ENCODE results near the gene SSBP3. TPM values are rescaled to one million over a fixed set of nuclear protein-coding genes. Genes with fewer than 3 reads are reported as not detected.

SSBP3 gene
- total and polyA plus RNA-seq, 2 of the 13 experiments (the other 11 are each of a cell fraction or from before 2014, with no cell fraction given) = 8.5 to 17.6 TPM

- Histone ChIP-seq H4K20me1 (ENCODE audit: insufficient read depth, low read length) (no peaks in the 10 kb centered on the region), H3K79me2 (ENCODE audit: insufficient read depth, low read length) (peaks cover 8% of the 10 kb centered on the region), H3K4me3 (replicated peaks in 1 of 3; ENCODE audit: insufficient read depth in 1 of 3, low read depth in 2 of 3, low read length in 3 of 3) (no peak overlapping the region), H3K4me1 (ENCODE audit: insufficient read depth, low read length) (peaks cover 47% of the 10 kb centered on the region), H2AFZ (ENCODE audit: low read length) (no peak overlapping the region), H3K9ac (ENCODE audit: insufficient read depth, low read depth, low read length) (no peak overlapping the region), H3K27me3 (ENCODE audit: control insufficient read depth in 1 of 2, insufficient read depth in 2 of 2, low read length in 2 of 2) (no peaks in the 10 kb centered on the region), H3K27ac (ENCODE audit: extremely low read length, insufficient read depth, low read length) (no peak overlapping the region), H3K9me3 (ENCODE audit: low read length) (no peaks in the 10 kb centered on the region), H3K4me2 (ENCODE audit: low read depth, low read length) (no peak overlapping the region), H3K36me3 (replicated peaks in 1 of 2; ENCODE audit: control insufficient read depth in 1 of 2, insufficient read depth in 2 of 2, low read length in 2 of 2) (peaks cover 2 to 11% of the 10 kb centered on the region in 2 experiments; a peak in 3 of 5 replicates)
- DNase-seq (ENCODE audit: low spot score) (no peak), ATAC-seq (no peak), FAIRE-seq (no peak)
- BruUV-seq (replicated peaks) = no TSS peak
- WGBS (ENCODE audit: low lambda C conversion rate) = 100% methylated on average over 5 of the region's 5 CpGs
- CTCF ChIA-PET (ENCODE audit: low intra/inter-chr PET ratio, low total read pairs) = no interaction called here
- intact Hi-C loops (cut with micrococcal nuclease; ENCODE audit: unreplicated experiment) = no loop called here
- TF ChIP-seq KAT8 (CRISPR knock-in tag; IDR thresholded peaks at IDR 0.05) (no peak), DR1 (CRISPR knock-in tag; IDR thresholded peaks at IDR 0.05) (no peak)
- in situ Hi-C loops (cut with HindIII; ENCODE audit: extremely low pct_ligation_motif_present, low pct_unique_long_range_greater_than_20kb) = no loop called here
- POLR2A ChIA-PET = no interaction called here
Measured at GRCh38 chr1:54357967-54358366, 48.2 kb downstream of the SSBP3 start.

DNA sequence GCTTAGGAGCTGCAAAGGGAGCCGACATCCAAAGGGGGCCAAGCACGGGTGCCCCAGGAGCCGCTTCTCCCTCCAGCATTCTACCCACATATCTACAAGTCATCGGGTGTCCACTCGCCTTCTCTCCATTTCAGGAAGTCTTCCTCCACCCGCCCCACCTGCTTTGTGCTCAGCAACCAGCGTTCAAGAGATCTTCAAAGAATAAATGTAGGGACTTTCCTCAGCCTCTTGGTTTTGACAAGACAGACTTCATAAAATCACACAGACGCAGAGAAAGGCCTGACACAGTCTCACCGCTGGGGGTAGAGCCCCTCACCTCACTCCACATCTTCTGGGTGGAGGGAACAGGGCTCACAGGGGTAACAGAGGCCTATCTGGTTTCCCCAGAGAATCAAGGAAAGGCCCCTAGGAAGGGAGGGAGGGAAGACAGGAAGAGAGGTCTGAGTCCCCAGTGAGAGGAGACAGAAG, 49.5 kb downstream of the SSBP3 start:
- in situ Hi-C loops (cut with HindIII; ENCODE audit: extremely low pct_ligation_motif_present, low pct_unique_long_range_greater_than_20kb) (no loop called here), intact Hi-C loops (cut with micrococcal nuclease; ENCODE audit: unreplicated experiment) (no loop called here)
- Histone ChIP-seq H3K9me3 (ENCODE audit: low read length) (no peaks in the 10 kb centered on the region), H3K79me2 (ENCODE audit: insufficient read depth, low read length) (peaks cover 8% of the 10 kb centered on the region), H2AFZ (ENCODE audit: low read length) (no peak overlapping the region), H3K27me3 (ENCODE audit: control insufficient read depth in 1 of 2, insufficient read depth in 2 of 2, low read length in 2 of 2) (no peaks in the 10 kb centered on the region), H4K20me1 (ENCODE audit: insufficient read depth, low read length) (no peaks in the 10 kb centered on the region), H3K4me1 (ENCODE audit: insufficient read depth, low read length) (peaks cover 47% of the 10 kb centered on the region), H3K9ac (ENCODE audit: insufficient read depth, low read depth, low read length) (peak overlapping the region; percentile 44), H3K27ac (ENCODE audit: extremely low read length, insufficient read depth, low read length) (peak overlapping the region; percentile 66), H3K4me2 (ENCODE audit: low read depth, low read length) (peak overlapping the region; percentile 83), H3K36me3 (replicated peaks in 1 of 2; ENCODE audit: control insufficient read depth in 1 of 2, insufficient read depth in 2 of 2, low read length in 2 of 2) (peaks cover 2 to 11% of the 10 kb centered on the region in 2 experiments; a peak in 3 of 5 replicates), H3K4me3 (replicated peaks in 1 of 3; ENCODE audit: insufficient read depth in 1 of 3, low read depth in 2 of 3, low read length in 3 of 3) (peak overlapping the region; percentile 46 to 70 (median 49); a peak in 5 of 6 replicates)
- BruUV-seq (replicated peaks) = TSS peak; percentile 85
- ATAC-seq (peak; percentile 57), DNase-seq (ENCODE audit: low spot score) (no peak), FAIRE-seq (no peak)
- ChIA-PET POLR2A (interaction anchor here (1.4 to 1.8 kb wide), 2 partner anchors 50 to 157 kb away, joined by 3 to 11 read pairs; partner anchors contain the start of genes CYB5RL, MRPL37 and SSBP3), CTCF (ENCODE audit: low intra/inter-chr PET ratio, low total read pairs) (no interaction called here)
- WGBS (ENCODE audit: low lambda C conversion rate) = 31% methylated on average over 9 of the region's 9 CpGs
- TF ChIP-seq WIZ (CRISPR knock-in tag; IDR thresholded peaks at IDR 0.05) = no peak
- TF ChIP-seq ESRRA (CRISPR knock-in tag; IDR thresholded peaks at IDR 0.05; ENCODE audit: low read depth) = no peak
- TF ChIP-seq NRL (CRISPR knock-in tag; IDR thresholded peaks at IDR 0.05; ENCODE audit: borderline replicate concordance) = no peak
- TF ChIP-seq XRCC5 (optimal IDR thresholded peaks at IDR 0.05; ENCODE audit: low read length) = no peak
- TF ChIP-seq ZNF615 (CRISPR knock-in tag; IDR thresholded peaks at IDR 0.05; ENCODE audit: borderline replicate concordance) = no peak
- no peak for TF ChIP-seq RNF2 (conservative IDR thresholded peaks at IDR 0.05; ENCODE audit: low read depth)
- TF ChIP-seq TBX3 (IDR thresholded peaks at IDR 0.05; ENCODE audit: borderline replicate concordance) = no peak
- TF ChIP-seq, protein P1, sequence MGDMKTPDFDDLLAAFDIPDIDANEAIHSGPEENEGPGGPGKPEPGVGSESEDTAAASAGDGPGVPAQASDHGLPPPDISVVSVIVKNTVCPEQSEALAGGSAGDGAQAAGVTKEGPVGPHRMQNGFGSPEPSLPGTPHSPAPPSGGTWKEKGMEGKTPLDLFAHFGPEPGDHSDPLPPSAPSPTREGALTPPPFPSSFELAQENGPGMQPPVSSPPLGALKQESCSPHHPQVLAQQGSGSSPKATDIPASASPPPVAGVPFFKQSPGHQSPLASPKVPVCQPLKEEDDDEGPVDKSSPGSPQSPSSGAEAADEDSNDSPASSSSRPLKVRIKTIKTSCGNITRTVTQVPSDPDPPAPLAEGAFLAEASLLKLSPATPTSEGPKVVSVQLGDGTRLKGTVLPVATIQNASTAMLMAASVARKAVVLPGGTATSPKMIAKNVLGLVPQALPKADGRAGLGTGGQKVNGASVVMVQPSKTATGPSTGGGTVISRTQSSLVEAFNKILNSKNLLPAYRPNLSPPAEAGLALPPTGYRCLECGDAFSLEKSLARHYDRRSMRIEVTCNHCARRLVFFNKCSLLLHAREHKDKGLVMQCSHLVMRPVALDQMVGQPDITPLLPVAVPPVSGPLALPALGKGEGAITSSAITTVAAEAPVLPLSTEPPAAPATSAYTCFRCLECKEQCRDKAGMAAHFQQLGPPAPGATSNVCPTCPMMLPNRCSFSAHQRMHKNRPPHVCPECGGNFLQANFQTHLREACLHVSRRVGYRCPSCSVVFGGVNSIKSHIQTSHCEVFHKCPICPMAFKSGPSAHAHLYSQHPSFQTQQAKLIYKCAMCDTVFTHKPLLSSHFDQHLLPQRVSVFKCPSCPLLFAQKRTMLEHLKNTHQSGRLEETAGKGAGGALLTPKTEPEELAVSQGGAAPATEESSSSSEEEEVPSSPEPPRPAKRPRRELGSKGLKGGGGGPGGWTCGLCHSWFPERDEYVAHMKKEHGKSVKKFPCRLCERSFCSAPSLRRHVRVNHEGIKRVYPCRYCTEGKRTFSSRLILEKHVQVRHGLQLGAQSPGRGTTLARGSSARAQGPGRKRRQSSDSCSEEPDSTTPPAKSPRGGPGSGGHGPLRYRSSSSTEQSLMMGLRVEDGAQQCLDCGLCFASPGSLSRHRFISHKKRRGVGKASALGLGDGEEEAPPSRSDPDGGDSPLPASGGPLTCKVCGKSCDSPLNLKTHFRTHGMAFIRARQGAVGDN (CRISPR knock-in tag; IDR thresholded peaks at IDR 0.05) = no peak
- TF ChIP-seq KDM2A (CRISPR knock-in tag; IDR thresholded peaks at IDR 0.05; ENCODE audit: borderline replicate concordance, low read depth) = 0 out of 2 replicates have a peak, but pooled peaks have one; percentile 2
- TF ChIP-seq ZNF605 (CRISPR knock-in tag; IDR thresholded peaks at IDR 0.05) = peak; percentile 53; the same call in 1 of the 2 replicates
- no peak for TF ChIP-seq CBFB (CRISPR knock-in tag; IDR thresholded peaks at IDR 0.05)
- TF ChIP-seq TRIM22 (IDR thresholded peaks at IDR 0.05) = no peak
- TF ChIP-seq FOSL2 (CRISPR knock-in tag; IDR thresholded peaks at IDR 0.05) = no peak
